ENCODE results near the gene GPATCH8.

GRCh38 chr17:44533533-44534246, 30.5 kb upstream of the GPATCH8 start:
- TF ChIP-seq ZNF664 (tag by site-specific recombination; IDR thresholded peaks at IDR 0.05) (no peak), ZBTB11 (tag by site-specific recombination; conservative IDR thresholded peaks at IDR 0.05; ENCODE audit: low read depth) (no peak), CTCF (tag by site-specific recombination; IDR thresholded peaks at IDR 0.05) (peak; percentile 97), ZNF585B (tag by site-specific recombination; IDR thresholded peaks at IDR 0.05) (peak; percentile 99), SP7 (tag by site-specific recombination; IDR thresholded peaks at IDR 0.05) (peak; percentile 75; the same call in 1 of the 2 replicates), ZFP37 (tag by site-specific recombination; IDR thresholded peaks at IDR 0.05) (peak; percentile 84; the same call in 1 of the 2 replicates), ZSCAN16 (tag by site-specific recombination; IDR thresholded peaks at IDR 0.05) (no peak), ZSCAN5A (tag by site-specific recombination; IDR thresholded peaks at IDR 0.05) (no peak), ZBTB44 (tag by site-specific recombination; IDR thresholded peaks at IDR 0.05) (no peak), ZNF280D (tag by site-specific recombination; IDR thresholded peaks at IDR 0.05) (no peak), KLF16 (tag by site-specific recombination; IDR thresholded peaks at IDR 0.05) (no peak)
